ENCODE measurements around the gene CDR2.

- TF ChIP-seq POLR2A (IDR thresholded peaks at IDR 0.05; ENCODE audit: low read length) (no peak), GATA1 (IDR thresholded peaks at IDR 0.05; ENCODE audit: low read depth, low read length) (no peak)
These were observed 14.7 kb downstream of the CDR2 start for GRCh38 chr16:22359679-22360078.
